Posterior vena cava (tissue), 2 donors: ENCODE measurements around the gene SPATA2. TPM values are rescaled to one million over a fixed set of nuclear protein-coding genes. Genes with fewer than 3 reads are reported as not detected.
"Not testable (repeated sequence)": the region's sequence is repeated elsewhere in the genome, so short reads cannot be mapped to it uniquely, and the experiment has no call there.

ENCODE experiments used
- DNase-seq: peaks from one replicate; pipeline ENCODE4 v3.0.0-alpha.2; 2020; ENCODE audit warnings: low spot score
- intact Hi-C, 2 donors: fragments of 100-400 bp; cut with DNase I; formaldehyde crosslinking; loops; one replicate each; pipeline versions ENCODE4 v1.14.1 to v1.14.2; 2022 to 2023
- long read RNA-seq, 2 donors: library from polyadenylated mRNA; unstranded; transcript quantifications; one replicate each; pipeline ENCODE4 v2.0.0, GENCODE V29; 2020 to 2021
- total RNA-seq, 2 donors: library from RNA; stranded (reverse); fragmentation: NEBNext Ultra II Directional; extraction: Animal tissue kit (Norgen Biotek cat#: 25700); gene quantifications; one replicate each; pipeline ENCODE4 v1.2.1, GENCODE V29; 2021
- donor health status: DM: yes; HTN: yes; CAD: no.
- donor health status: DM: yes; HTN: yes; CAD: no.

The SPATA2 gene, protein sequence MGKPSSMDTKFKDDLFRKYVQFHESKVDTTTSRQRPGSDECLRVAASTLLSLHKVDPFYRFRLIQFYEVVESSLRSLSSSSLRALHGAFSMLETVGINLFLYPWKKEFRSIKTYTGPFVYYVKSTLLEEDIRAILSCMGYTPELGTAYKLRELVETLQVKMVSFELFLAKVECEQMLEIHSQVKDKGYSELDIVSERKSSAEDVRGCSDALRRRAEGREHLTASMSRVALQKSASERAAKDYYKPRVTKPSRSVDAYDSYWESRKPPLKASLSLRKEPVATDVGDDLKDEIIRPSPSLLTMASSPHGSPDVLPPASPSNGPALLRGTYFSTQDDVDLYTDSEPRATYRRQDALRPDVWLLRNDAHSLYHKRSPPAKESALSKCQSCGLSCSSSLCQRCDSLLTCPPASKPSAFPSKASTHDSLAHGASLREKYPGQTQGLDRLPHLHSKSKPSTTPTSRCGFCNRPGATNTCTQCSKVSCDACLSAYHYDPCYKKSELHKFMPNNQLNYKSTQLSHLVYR
- 1 to 10 TPM; 4.5 TPM for total RNA-seq
- long read RNA-seq, donor 1, partial matches to known transcripts = 0 of 2 reads
- long read RNA-seq, donor 1, other reads (novel, unspliced or antisense) = 2 of 2 reads
- long read RNA-seq, donor 2, full-length matches to known transcripts = 5 of 9 reads
- long read RNA-seq, donor 2, partial matches to known transcripts = 0 of 9 reads
- long read RNA-seq, donor 2, other reads (novel, unspliced or antisense) = 4 of 9 reads

DNA sequence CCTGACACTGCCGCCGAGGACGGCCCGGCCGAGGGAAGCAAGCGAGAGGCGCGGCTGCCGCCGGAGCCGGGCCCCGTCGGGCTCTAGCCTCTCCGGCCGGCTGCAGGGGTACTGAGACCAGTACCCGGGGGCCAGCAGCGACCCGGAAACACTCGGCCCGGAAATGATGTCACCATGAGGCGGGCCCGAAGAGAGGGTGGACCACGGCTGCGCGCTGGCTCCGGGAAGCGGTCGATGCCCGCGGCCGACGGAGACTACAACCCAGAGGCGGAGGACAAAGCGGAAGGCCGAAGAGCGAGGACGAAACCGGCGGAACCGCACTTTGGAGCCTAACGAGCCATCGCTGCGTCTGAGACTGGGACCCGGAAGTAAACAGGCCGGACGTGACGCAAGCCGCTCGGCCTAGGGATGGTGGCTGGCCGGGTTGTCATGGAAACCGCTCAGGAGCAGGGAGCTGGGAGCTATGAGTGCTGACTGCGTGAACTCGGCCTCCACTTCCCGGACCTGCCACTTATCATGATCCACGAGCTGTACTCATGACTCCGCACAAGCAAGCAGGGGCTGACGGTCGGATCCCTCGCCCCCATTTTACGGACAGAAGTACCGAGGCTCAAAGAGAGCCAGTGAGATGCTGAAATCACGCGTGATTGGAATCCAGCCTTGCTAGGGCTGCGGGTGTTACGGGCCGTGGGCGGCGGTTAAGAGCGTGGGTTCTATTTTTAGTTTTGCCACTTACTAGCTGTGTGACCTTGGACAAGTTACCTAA is at the start of gene SPATA2:
Gene SPATA2, minus strand, starts transcription at position 150 of the 766 bp plus-strand sequence. CDS start 7,039 bp downstream, outside the sequence.
- intact Hi-C loops = no loop called here
- peak; percentile 99 for DNase-seq

DNA sequence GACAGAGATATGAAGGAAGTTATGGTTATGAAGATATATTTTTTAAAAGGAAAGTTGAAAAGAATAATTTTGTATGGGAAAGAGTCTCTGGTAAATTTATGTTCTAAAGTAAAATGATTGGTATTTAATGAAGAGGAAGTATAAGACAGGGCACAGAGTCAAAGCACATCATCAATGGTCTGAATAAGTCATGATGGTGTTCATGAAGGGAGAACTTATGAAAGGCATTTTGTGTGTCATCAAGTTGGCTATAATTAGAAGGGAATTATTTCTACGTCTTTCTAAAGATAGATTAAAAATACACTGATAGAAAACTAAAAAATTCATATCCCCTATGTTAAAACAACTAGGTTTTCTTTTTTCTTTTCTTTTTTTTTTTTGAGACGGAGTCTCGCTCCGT is 46.1 kb upstream of the SPATA2 start:
- intact Hi-C loops = no loop called here
- no peak for DNase-seq

DNA sequence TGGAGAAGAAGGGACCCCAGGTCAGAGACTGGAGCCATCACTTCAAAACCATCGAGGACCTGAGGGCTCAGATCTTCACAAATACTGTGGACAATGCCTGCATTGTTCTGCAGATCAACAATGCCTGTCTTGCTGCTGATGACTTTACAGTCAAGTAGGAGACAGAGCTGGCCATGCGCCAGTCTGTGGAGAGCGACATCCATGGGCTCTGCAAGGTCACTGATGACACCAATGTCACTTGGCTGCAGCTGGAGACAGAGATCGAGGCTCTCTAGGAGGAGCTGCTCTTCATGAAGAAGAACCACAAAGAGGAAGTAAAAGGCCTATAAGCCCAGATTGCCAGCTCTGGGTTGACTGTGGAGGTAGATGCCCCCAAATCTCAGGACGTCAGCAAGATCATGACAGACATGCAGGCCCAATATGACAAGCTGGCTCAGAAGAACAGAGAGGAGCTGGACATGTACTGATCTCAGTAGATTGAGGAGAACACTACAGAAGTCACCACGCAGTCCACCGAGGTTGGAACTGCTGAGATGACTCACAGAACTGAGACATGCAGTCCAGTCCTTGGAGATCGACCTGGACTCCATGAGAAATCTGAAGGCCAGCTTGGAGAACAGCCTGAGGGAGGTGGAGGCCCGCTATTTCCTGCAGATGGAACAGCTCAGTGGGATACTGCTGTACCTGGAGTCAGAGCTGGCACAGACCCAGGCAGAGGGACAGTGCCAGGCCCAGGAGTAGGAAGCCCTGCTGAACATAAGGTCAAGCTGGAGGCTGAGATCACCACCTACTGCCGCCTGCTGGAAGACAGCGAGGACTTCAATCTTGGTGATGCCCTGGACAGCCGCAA is 42.0 kb upstream of the SPATA2 start:
- peak; percentile 52 for DNase-seq
- intact Hi-C loops = not testable (repeated sequence)

DNA sequence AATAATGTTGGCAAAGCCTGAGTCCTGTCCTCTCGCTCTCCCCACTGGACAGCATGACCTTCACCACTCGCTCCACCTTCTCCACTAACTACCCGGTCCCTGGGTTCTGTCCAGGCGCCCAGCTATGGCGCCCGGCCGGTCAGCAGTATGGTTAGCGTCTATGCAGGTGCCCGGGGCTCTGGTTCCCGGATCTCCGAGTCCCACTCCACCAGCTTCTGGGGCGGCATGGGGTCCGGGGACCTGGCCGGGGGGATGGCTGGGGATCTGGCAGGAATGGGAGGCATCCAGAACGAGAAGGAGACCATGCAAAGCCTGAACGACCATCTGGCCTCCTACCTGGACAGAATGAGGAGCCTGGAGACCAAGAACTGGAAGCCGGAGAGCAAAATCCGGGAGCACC is 41.4 kb upstream of the SPATA2 start:
- peak; percentile 62 for DNase-seq
- intact Hi-C loops = no loop called here

DNA sequence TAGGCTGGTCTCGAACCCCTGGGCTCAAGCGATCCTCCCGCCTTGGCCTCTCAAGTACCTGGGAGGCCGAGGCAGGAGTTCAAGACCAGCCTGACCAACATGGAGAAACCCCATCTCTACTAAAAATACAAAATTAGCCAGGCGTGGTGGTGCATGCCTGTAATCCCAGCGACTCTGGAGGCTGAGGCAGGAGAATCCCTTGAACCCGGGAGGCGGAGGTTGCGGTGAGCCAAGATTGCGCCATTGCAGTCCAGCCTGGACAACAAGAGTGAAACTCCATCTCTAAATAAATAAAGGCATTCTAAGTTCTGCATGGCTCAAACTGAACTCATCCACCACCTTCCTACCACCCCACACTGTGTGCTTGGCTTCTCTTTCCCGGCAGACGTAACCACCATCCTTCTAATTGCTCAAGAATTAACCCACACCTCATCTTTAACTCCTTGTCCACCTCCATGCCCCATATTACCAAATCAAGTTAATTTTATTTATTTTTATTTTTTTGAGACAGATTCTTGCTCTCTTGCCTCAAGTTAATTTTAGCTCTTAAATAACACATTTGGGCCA is 40.6 kb upstream of the SPATA2 start:
- intact Hi-C loops, DNase-seq: not testable (repeated sequence)

DNA sequence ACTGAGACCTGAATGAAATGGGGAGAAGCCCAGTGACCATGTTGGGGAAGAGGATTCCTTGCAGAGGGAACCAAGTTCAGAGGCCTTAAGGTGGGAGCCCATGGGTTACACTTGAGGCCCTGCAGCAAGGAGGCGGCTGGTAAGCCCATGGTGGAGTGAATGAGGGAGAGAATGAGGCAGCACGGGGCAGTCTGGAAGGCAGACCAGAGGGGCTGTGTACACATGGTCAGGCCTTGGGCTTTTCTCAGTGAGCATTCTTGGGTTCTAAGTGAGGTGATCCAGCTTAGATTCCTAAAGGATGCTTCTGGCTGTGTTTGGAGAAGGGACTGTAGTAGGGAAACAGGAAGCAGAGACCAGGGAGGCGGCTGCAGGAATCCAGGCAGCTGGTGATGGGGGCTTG is 39.8 kb upstream of the SPATA2 start:
- DNase-seq = peak; percentile 47
- intact Hi-C loops = no loop called here

DNA sequence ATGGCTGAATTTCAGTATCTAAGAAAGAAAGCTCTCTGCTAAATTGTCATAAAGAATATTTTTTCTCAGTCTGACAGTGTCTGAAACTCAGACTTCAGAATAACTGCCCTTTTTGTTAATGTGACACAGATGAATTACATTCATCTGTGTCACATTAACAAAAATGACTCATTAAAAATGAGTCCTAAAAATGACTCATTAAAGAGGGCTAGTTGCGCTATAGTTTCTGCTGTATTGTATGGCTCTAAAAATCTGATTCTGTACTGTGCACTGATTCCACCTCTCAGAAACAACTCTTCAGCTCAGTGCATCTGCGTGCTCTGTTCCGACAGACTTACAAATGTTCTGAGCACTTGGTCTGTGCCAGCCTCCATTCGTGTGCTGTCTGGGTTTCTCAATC is 35.8 kb upstream of the SPATA2 start:
- no peak for DNase-seq
- intact Hi-C loops = no loop called here

DNA sequence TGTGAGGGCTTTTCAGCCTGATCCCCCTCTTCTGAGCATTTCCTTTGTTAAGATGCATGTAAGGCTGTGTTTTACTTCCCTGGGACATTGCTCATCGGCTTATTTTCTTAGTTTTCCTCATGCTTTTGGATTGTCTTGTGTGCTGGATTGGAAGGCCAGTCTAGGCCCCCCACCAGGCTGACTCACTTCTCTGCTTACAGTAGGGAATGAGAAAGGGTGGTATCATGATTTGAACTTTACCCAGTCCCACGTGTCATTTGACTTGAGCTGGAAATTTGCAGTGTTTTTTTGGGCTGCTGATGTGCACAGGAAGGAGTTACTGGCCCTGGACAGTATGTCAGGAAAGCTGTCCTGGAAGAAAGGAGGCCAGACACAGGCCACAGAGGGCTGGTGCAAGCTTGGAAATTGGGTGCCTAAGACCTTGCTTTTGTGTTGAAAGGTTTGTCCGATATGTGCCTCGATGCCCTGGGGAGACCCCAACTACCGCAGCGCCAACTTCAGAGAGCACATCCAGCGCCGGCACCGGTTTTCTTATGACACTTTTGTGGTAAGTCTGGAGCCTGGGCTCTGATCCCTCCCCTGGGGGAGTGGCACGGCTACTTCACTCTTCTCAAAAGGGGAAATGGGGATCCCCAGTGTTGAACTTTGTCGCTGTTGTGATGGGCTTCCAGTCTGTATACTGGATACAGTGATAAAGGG is 33.6 kb upstream of the SPATA2 start:
- DNase-seq = peak; percentile 64
- intact Hi-C loops = no loop called here

DNA sequence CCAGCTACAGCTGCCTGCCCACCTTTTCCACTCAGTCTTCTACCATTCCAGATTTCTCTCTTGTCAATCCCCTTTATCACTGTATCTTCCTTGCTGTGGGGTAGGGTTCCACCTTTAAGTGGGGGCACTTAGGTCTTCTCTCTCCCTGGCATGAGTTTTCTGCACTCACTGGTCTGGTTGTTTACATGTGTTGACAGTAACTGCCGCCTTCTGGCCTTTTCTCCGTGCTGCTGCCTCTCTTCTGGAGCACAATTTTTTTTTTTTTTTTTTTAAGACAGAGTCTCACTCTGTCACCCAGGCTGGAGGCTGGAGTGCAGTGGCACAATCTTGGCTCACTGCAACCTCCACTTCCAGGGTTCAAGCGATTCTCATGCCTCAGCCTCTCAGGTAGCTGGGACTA is 32.8 kb upstream of the SPATA2 start:
- DNase-seq = no peak
- intact Hi-C loops = no loop called here

DNA sequence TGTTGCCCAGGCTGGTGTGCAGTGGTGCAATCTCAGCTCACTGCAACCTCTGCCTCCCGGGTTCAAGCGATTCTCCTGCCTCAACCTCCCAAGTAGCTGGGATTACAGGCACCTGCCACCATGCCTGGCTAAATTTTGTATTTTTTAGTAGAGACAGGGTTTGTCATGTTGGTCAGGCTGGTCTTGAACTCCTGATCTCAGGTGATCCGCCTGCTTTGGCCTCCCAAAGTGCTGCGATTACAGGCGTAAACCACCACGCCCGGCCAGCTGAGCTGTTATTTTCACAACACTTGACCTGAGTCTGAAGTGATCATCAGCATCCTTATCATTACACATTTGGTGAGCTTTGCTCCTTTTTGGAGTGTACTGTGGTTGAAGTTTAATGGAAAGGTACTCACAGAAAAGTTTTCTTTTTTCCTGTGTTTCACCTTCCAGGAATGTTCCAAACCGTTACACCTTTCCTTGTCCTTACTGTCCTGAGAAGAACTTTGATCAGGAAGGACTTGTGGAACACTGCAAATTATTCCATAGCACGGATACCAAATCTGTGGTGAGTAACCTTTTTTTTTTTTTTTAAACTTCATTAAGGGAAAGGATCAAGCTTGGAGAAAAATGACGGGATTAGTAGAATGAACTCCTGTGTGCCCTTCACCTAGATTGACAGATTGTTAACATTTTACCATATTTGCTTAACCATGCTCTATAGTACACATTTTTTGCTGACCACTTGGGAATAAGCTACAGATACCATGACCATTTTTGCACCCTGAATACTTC is 30.6 kb upstream of the SPATA2 start:
- peak; percentile 23 for DNase-seq
- intact Hi-C loops = no loop called here

DNA sequence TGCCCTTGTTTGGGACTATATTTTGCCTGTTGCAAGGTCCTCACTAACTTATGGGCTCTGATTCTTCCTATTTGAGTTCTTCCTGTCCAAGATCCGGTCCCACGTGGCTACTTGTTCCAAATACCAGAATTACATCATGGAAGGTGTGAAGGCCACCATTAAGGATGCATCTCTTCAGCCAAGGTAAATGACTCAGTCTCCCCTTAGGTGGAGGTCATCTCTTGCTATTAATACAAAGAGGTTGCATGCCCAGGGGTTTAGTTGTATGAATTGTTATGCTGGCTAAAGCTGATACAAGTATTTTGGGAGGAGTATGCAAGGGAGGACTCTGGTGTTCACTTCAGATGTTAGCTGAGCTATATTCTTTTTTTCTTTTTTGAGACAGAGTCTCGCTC is 30.0 kb upstream of the SPATA2 start:
- no peak for DNase-seq
- intact Hi-C loops = no loop called here

DNA sequence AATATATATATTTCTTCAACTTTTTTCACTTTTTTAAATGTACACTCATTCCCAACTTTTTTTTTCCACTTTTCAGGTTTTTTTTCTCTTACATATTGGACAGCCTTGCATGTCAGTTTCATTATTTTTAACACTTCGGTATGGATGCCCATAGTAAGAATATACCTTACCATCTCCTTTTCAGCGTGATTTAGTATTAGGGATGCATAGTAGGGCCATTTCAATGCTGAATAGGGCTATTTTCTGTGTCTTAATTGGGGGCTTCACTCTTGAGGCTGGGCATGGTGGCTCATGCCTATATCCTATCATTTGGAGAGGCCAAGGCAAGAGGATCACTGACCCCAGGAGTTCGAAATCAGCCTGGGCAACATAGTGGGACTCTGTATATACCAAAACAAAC is 27.6 kb upstream of the SPATA2 start:
- intact Hi-C loops = no loop called here

DNA sequence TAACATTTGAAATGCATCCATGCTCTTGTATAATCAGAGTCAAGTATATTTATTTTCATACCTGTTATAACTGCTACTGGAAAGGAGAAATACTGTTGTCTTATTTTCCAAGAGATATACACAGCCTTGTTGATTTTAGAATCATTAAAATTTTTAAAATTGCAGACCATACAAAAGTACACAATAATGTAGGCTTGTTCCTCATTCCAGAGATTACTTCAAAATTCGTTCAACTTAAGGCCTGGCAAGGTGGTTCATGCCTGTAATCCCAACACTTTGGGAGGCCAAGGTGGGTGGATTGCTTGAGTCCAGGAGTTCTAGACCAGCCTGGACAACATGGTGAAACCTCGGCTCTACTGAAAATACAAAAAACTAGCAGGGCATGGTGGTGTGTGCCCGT is 27.0 kb upstream of the SPATA2 start:
- no peak for DNase-seq
- intact Hi-C loops = no loop called here

More for the DNA sequence above, 27.6 kb upstream of the SPATA2 start:
- DNase-seq = no peak

DNA sequence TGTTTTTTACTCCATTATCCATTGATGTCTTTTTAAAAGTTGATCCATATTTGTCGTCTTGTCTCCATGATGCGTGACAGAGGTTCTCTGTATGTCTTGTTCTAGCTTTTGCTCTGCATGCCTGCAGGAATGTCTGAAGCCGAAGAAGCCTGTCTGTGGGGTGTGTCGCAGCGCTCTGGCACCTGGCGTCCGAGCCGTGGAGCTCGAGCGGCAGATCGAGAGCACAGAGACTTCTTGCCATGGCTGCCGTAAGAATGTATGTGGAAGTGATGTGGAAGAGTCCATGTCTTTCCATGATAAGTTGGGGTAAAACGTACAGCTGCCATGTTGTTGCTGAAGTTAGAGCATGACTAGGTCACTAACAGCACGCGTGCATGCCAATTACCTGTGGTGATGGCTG is 26.1 kb upstream of the SPATA2 start:
- intact Hi-C loops = no loop called here
- peak; percentile 31 for DNase-seq

DNA sequence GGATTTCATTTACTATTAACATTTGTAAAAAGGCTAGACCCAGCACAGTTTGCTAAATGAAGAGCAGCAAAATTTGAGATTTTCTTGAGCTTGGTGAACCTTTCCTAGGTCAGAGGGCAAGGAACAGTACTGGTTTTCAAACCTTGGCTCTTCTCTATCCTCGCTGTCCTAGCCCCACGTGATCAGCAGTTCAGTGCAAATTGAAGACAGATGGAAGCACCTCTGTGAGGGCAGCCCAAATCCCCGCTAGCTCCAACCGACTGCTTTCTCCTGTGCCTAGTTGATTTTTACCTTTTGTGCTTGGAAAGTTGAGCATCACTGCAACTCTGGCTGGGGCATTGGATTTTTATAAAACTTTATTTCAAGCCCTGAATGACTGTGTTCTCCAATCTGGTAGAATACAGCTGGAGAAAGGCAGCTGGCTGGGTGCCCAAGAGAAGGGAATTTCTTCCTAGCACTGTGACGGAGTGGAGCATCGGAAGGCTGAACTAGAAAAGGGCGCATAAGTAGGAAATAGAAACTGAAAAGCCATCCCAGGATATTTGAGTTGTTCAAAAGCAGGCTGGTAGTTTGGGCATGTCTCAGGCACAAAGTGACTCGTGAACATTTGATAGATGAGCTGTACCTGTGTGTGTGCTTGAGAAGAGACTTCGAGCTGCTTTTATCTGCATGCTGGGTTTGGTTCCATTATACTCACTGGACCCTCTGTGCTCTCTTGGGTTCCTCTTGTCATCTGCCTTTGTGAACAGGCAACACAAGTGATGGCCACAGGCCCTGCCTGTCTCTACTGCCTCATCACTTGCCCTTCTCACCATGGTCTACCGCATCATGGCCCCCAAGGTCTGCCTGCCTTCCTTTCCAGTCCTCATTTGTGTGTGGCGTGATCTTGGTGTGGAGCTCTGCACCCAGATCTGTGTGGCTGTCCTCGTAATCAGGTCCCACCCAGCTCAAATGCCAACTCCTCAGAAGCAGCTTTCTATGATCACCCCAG is 23.1 kb upstream of the SPATA2 start:
- intact Hi-C loops = no loop called here
- DNase-seq = peak; percentile 85
